ENCODE measurements around the gene SLC12A7.

Gene SLC12A7

DNA sequence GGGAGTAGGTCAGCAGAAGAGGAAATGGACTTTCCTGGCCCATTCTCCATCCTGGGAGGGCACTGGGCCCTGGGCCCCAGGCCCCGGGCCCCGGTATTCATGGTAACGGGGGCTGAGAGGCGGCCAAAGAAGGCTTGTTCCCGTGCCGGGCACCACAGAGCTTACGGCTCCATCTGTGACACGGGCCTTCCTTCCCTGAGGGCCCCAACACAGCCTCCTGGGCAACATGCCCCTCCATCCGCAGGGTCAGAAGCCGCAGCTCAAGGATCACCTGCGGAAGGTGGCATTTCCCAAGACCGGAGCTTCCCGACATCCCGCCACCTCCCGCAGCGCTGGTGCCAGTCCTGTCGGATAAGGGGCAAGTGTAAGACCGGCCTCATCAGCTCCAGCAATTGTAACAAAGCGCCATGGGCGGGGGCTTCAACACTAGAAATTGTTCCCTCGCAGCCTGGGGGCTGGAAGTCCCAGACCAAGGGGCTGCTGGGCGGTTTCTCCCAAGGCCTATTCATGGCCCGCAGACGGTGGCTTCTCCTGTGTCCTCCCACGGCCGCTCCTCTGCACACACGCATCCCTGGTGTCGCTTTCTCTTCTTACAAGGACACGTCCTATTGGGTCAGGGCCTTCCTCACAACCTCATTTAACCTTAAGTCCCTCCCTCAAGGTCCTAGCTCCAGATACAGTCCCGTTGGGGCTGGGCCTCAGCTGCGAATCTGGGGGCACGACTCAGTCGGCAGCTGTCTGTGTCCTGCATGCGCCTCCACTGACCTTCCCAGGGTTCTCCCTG is 31.2 kb upstream of the SLC12A7 start:
- in situ Hi-C loops (cut with HindIII; ENCODE audit: low sequenced_read_pairs) = no loop called here

DNA sequence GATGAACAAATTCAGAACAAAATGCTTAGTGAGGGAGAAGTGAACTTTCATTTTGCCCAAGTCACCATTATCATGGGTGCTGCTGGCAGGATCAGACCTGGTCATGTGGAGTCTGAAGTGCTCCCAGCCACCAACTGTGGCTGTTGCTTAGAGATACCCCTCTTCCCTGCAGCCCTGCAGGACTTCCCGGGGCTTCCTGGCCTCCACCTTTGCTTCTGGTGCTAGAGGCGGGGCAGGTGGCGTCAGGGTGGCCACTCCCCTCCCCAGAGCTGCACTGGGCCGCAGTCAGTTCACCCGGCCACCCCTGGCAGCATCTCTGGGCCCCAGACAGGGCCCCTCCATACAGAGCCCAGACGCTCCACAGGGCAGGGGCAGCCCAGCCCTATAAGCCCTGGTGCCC is 30.0 kb upstream of the SLC12A7 start:
- in situ Hi-C loops (cut with HindIII; ENCODE audit: low sequenced_read_pairs) = no loop called here

DNA sequence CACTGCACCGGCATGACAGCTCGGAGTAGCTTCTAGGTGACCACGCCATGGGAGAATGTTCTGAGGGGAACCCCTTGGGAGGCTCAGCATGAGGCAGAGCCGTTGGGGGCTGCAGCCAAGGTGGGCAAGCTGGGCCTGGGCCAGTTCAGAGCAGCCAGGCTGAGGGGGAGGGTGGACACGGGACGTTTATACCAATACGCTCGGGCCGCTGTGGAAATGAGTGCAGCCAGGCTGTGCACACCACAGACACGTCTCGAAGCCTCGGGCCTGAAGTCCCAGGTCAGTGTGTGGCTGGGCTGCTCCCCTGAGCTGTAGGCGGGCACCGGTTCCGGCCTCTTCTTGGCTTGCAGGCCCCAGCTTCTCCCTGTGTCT is 28.9 kb upstream of the SLC12A7 start:
- in situ Hi-C loops (cut with HindIII; ENCODE audit: low sequenced_read_pairs) = no loop called here

DNA sequence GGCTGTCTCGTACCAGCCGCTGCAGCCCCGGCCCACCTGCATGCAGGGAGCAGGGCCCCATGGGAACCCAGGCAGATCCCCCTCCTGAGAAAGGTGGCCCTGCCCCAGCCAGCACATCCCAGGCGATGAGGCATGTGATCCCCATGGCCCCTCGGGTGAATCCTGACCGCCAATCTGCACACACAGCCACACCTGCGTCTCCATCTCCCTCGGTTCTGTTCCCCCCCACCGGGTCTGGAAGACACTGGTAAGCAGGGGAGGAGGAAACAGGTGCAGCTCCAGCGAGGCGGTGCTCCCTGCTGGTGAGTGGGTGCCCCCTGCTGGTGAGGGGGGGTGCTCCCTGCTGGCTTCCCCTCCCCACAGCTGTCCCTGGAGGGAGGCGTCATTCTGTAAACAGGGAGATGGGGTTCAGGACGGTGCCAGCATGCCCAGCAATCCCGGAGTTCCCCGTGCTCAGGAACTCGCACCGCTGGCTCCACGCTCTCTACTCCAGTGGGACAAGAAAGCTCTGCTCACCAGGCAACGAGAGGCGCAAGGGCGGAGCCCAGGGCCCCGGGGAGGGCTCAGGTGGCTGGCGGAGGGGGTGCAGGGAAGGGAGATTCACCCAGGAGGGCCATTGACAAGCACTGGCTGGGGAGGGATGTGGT is 28.4 kb upstream of the SLC12A7 start:
- in situ Hi-C loops (cut with HindIII; ENCODE audit: low sequenced_read_pairs) = no loop called here

DNA sequence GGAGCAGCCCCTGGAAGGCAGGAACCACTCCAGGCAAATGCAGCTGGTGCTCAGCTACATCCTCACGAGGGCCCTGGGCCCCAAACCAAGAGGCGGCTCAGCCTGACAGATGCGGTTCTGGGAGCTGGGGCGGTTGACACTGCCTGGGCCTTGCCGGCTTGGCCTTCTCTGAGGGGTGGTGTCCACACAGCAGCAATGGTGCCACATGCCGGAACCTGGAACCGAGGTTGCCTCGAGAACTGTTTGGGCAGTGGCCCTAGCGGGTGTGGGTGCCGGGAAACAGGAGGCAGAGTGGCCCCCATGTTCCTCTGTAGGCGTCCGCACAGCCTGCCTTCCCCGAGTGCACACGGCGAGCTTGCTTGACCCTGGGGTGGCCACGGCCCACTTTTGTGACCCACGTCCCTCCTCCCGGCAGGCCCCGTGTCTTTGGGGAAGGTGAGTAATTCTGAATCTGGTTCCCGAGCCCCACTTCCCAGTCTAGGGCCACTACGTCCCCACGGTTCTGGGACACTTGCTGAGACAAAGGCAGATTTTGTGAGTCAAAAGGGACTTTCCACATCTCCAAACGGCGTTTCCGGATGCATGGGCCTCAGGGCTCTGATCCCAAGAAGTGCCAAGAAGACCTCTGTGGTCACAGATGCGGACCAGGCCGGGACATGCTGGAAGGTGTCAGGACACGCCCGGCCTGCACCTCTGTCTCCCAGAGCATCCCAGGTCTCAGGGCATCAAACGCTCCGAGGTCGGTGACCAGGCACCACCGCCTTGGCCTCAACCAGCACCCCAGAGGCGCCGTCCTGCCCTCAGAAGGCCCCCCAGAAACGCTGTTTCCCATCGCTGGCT is 27.7 kb upstream of the SLC12A7 start:
- in situ Hi-C loops (cut with HindIII; ENCODE audit: low sequenced_read_pairs) = no loop called here

DNA sequence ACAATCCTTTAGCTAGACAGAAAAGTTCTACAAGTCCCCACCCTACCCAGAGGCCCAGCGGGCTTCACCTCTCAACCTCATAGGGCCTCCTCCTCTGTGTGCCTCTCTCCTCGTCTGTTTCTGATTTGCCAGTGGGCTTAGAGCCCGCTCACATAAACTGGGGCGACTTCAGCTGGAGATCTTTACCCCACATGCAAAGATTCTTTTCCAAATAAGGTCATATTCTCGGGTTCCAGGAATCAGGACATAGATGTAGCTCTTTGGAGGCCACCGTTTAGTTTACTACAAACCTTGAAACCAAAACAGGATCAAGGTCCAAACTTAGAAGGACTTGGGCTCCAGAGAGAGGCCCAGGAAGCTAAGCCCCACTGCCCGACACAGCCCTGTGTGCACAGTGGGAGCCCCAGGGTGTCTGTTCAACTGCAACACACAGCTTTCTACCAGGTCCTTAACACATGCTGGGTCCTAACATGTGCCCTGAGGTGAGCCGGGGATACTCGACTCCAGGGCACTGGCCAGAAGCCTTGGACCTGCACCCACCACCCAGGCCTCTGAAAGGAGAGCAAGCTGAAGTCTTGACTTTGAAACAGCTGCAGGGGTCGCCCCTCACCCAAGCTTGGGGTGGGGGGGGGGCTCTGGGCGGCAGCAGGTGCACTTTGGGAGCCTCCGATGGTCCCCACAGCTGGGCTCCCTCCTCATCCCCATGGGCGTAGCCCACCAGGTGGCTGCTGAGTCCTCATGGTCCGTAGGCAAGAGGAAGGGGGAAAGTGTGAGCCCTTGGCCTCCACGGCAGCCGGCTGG is 26.8 kb upstream of the SLC12A7 start:
- in situ Hi-C loops (cut with HindIII; ENCODE audit: low sequenced_read_pairs) = no loop called here

DNA sequence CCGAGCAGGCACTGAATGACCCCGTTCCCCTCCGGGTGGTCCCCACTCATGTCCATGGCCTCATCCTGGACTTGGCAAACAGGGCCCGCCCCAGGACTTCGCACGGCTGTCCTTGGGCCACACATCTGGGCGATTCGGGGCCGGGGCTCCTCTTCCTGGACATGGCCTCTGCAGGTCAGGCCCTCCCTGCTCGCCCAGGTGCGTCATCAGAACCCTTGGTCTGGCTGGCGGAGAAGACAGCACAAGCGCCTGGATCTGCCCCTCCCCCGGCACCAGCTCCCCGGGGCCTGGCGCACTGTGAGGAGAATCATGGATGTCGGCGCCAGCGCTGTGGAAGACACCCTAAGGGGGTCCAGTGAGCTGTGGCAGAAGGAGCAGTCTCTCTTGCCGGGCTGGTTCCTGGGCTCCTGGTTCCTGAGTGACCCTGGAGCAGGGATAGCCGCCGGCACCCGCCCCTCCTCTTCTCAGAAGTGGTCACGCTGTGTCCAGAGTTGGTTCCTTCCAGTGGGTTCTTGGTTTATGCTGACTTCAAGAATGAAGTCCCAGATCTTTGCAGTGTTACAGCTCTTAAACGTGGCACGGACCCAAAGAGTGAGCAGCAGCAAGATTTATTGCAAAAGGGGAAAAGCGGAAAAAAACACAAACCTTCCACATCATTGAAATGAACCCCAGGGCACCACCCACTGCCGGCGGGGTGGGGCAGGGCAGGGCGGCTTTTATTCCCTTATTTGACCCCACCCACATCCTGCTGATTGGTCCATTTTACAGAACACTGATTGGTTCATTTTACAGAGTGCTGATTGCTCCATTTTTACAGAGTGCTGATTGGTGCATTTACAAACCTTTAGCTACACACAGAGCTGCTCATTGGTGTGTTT is 25.9 kb upstream of the SLC12A7 start:
- in situ Hi-C loops (cut with HindIII; ENCODE audit: low sequenced_read_pairs) = no loop called here

DNA sequence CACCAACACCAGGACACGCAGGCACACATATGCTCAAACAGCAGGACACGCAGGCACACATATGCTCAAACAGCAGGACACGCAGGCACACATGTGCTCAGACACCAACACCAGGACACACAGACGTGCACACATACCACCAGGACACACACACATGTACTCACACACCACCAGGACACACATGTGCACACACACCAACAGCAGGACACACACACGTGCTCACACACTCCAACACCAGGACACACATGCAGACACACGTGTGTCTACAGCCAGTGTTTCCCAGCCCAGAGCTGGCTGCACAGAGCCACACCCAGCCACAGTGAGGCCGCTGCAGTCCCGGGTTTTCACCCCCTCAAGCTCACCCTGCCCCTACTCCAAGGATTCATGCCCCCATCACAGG is 25.0 kb upstream of the SLC12A7 start:
- in situ Hi-C loops (cut with HindIII; ENCODE audit: low sequenced_read_pairs) = no loop called here

DNA sequence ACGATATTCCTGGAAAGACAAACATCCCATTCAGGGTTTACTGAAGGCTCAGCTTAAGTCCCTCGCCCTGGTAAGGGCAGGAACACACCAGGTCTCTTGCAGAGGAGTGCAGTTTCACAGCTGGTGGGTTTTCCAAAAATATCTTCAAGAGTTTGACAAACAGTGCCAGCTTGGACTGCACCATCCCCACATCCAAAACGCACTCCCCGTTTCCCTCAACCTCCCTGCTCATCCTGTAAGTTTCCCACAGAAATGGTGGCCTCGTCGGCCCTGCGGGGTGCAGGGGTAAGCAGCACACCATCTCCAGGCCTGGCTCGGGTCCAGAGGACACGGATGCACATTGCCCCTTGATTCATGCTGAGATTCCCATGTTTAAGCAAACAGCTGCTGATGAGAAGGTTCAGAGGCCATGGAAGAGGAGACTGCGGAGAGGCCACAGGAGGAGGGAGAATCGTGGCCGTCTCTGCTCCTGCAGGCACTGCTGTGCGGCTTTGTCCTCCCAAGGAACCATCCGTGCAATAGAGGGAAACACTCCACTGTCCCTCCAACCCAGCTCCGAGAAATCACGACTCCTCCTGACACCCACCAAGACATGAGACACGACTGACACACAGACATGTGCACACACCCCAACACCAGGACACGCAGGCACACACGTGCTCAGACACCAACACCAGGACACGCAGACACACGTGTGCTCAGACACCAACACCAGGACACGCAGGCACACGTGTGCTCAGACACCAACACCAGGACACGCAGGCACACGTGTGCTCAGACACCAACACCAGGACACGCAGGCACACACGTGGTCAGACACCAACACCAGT is 24.0 kb upstream of the SLC12A7 start:
- in situ Hi-C loops (cut with HindIII; ENCODE audit: low sequenced_read_pairs) = no loop called here

DNA sequence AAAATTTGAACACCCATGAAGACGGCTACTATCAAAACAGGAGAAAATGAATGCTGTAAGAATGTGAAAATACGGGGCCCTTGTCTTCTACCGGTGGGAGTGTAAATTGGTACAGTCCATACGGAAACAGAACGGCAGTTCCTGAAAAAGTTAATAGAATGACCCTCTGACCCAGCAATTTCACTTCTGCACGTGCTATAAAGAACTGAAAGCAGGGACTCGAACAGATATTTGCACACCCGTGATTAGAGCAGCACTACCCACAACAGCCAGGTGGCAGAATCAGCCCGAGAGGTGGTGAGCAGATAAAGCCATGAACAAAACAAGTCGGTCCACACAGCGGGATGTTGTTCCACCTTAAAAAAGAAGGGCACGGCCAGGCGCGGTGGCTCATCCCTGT is 22.6 kb upstream of the SLC12A7 start:
- in situ Hi-C loops (cut with HindIII; ENCODE audit: low sequenced_read_pairs) = no loop called here

DNA sequence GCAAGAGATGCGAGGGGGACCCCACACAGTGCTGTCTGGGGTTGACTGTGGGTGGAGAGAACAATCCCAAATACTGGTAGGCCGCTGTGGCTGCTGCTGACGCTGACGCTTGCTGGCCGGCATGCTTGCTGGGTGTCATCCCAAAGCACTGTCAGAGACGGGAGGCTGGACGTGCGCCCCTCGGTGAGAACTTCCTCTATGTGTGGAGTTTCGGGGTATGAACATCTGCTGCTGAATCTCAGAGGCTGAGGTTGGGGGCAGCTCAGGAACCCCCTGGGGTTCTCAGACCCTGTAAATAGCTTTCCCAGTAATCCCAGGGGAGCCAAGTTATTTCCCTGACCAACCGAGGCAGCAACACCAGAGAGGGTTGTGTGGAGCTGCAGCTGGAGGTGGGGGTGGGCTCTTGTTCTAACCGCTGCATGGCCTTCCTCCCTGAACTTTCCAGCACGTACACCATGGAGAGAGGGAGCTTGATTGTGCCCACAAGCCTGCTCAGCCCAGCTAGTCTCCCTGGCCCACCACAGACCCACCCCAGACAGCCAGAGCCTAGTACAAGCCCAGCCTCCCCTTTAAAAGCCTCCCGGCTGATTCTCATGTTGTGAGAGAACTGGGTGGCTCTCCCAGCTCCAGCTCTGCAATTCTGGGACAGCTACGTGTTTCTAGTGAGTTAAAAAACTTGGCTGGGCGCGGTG is 21.8 kb upstream of the SLC12A7 start:
- in situ Hi-C loops (cut with HindIII; ENCODE audit: low sequenced_read_pairs) = no loop called here

DNA sequence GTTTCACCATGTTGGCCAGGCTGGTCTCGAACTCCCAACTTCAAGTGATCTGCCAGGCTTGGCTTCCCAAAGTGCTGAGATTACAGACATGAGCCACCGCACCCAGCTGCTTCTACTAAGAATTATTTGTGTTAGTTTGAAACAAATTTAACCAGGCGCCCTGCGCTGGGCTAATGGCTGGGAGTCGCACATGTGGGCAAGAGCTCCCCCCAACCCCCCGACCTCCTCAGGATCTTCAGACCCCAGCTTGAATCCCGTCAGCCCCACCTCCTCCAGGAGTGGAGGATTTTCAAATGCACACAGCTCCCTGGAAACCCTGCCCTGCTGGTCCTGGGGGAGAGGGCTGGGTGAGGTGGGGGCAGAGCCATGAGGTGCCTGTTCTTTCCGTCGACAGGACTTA is 21.2 kb upstream of the SLC12A7 start:
- in situ Hi-C loops (cut with HindIII; ENCODE audit: low sequenced_read_pairs) = no loop called here

DNA sequence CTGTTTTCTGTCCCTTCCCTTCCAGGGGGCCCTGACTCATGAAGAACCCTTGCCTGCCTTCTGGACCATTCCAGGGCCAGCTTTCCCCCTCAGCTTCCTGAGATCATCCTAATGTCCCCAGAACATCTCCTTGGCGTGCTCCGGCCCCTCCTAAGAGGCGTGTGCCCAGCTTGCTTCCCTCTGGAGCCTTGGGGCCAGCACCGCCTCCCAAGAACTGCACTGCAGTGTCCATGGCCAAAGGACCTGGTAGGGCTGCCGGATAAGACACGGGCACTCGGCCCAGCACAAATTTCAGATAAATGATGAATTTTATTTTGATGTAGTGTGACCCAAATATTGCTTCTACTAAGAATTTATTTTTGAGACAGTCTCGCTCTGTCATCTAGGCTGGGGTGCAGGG is 20.7 kb upstream of the SLC12A7 start:
- in situ Hi-C loops (cut with HindIII; ENCODE audit: low sequenced_read_pairs) = no loop called here

DNA sequence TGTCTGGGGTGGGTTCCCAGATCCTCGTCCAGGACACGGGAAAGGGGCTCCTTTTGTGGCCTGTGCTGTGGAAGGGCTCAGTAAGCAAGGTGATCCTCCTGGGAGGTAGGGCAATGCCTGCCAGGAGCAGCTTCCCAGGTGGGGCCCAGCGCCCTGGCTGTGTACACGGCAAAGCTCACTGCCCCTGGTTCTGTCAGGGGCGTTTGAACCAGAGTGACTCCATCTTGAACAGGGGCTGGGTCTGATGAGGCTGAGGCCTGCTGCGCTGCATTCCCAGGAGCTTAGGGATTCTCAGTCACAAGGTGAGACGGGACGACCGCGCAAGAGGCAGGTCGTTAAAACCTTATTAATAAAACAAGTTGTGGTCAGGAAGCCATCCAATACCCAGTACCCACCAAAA is 19.9 kb upstream of the SLC12A7 start:
- in situ Hi-C loops (cut with HindIII; ENCODE audit: low sequenced_read_pairs) = no loop called here

DNA sequence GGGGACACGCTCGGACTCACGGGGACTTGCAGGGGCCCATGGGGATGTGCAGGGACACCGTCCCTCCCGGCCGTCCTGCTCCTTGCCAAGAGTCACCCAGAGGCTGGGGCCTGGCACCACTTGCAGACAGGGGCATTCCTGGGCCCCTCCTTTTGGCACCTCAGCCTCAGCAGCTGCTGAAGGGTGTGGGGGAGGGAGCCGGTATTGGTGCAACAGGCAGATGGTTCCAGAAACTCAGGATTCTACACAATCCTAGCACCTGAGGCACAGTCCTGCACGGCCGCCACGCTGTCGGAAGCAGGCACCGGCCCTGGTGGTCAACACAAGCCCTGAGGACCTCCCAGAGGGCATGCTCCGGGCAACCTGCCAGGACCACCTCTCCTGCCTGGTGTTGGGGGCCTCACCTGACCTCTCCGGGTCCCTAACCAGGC is 19.3 kb upstream of the SLC12A7 start:
- in situ Hi-C loops (cut with HindIII; ENCODE audit: low sequenced_read_pairs) = no loop called here

DNA sequence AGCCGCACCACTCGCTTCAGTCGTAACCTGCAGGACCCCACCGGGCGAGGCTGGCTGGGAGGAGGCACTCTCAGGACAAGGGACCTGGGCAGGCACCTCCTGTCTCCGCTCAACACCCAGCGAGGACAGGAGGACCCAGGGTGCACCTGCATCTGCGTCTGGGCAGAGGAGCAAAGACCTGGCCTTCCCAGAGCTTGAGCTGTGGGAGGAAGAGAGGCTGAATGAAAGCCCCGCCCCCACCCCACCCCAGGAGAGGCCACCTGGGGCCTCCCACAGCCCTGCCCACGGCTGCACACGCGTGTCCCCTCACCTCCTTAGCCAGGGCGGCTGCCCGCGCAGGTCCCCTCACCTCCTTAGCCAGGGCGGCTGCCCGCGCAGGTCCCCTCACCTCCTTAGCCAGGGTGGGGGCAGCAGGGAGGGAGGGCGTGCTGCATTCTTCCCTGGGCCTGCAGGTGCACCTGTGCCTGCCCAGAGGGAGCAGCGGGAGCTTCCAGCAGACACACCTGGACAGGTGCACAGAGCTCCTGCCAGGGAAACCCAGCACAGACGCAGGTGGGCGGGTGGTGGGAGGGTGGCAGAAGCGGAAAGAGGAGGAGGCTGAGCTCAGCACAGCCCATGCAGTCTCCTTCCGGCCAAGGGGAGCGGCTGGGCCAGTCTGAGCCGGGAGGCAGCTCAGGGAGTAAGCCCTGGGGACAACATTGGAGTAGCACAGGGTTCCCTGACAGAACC is 18.5 kb upstream of the SLC12A7 start:
- in situ Hi-C loops (cut with HindIII; ENCODE audit: low sequenced_read_pairs) = no loop called here

DNA sequence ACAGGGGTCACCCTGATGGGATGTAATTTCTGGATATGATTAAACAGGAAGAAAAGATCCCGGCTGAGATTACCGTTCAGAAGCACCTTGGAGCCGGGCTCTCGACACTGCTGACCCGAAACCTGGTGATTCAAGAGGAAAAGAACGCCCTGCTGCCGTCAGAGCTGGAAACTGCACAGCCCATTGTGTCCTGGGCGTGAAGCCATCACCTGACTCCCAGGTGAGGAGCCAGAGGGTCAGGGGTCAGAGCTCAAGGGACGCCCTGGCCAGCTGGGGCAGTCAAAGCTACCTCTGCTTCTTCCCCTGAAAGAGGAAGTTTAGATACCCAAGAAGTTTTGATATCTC is 17.8 kb upstream of the SLC12A7 start:
- in situ Hi-C loops (cut with HindIII; ENCODE audit: low sequenced_read_pairs) = no loop called here
